NCI-H226 (cell line): ENCODE measurements around the gene MBOAT1.

Experiments used
- DNase-seq: peaks from one replicate; pipeline ENCODE4 v3.0.0-alpha.2; 2015

MBOAT1 gene

GRCh38 chr6:20129290-20130088, 82.8 kb downstream of the MBOAT1 start:
- DNase-seq, result no peak

DNA sequence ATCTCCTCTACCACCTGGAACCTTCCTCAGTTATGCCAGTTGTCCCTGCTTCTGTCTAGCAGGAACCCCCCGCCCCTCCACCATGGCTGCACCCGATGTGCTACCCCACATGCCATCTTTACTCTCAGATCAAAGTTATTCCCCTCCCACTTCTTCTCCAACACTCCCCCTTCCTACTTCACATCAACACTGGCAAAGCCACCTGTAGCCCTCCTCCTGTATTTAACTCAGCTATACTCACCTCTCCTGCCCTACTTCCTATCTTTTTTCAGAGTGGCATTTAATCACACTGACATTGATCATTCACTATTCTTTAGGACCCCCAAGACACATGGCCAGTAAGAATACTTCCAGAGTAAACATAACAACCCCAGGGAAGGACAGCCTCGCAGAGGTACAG, 84.3 kb downstream of the MBOAT1 start:
- no peak for DNase-seq

DNA sequence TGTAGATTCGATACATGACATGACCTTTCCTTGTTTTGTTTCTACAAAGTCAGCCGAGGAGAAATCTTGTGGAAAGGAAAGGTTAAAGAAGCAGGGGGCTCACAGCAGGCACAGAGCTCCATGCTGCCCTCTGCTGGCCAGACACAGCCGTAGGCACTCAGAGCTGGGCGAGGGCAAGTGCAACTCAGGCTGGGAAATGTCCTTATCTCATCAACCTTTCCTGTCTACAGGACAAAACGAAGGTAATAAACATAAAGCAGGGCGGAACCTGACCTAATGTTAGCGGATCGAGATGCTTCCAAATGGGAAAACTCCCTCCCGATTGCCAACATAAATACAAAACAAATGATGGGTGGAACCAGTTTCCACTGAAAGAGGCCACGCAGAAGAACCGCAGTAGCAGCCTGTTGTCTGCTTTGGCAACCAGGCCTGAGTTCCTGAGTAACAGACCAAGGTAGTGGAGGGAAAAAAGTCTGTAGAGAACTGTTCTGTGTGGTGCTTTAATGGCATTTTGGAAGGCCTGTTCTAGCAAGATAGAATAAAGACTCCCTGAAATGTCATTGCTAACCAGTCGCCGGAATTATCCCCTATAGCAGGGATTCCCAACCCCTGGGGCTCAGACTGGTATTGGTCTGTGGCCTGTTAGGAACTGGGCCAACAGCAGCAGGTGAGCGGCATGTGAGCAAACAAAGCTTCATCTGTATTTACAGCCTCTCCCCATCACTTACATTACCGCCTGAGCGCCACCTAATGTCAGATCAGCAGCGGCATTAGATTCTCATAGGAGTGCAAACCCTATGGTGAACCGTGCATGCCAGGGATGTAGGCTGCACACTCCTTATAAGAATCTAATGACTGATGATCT, 85.2 kb downstream of the MBOAT1 start:
- peak; percentile 48 for DNase-seq

GRCh38 chr6:20126102-20126752, 86.0 kb downstream of the MBOAT1 start:
- no peak for DNase-seq

GRCh38 chr6:20124545-20124944, 87.7 kb downstream of the MBOAT1 start:
- no peak for DNase-seq

DNA sequence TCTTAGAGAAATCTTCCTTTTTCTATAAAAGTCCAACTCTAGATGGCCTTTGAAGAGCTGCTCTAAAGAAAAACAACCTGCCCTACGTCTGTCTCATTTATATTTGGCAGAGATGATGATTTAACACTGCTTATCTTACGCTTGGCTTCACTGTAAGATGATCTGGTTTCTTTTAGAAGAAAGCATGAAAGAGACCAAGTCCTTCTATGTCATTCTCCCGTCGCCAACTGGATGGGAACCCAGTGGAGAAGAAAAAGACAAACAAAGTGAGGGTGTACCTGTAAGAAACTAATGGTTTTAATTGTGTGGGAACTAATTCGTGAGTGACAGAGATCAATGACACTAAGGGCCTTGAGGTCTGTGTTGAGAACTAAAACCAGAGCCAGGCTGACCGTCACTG, 92.8 kb downstream of the MBOAT1 start:
- DNase-seq, result no peak

- DNase-seq, result no peak
These were observed 93.4 kb downstream of the MBOAT1 start for GRCh38 chr6:20118892-20119291.

- peak; percentile 20 for DNase-seq
These were observed 94.8 kb downstream of the MBOAT1 start for GRCh38 chr6:20117474-20117873.

DNA sequence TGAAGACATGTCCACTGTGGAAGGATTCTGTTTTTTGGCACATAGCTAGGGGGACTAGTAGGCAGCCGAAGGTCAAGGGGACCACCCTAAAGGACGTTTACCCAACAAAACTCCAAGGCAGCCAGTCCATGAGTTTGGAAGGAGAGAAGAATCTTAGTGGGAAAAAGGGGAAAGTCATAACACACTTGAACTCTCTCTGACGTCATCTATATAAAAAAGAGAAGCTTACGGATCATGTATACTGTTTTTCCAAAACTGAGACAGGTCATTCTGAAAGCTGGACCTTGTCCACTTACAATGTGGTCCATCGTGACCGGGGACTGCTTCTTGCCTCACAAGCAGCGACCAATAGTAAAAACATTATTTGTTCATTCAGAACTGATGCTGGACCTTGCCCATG, 95.5 kb downstream of the MBOAT1 start:
- DNase-seq, result no peak

- no peak for DNase-seq
These were observed 96.9 kb downstream of the MBOAT1 start for GRCh38 chr6:20115246-20115980.

DNA sequence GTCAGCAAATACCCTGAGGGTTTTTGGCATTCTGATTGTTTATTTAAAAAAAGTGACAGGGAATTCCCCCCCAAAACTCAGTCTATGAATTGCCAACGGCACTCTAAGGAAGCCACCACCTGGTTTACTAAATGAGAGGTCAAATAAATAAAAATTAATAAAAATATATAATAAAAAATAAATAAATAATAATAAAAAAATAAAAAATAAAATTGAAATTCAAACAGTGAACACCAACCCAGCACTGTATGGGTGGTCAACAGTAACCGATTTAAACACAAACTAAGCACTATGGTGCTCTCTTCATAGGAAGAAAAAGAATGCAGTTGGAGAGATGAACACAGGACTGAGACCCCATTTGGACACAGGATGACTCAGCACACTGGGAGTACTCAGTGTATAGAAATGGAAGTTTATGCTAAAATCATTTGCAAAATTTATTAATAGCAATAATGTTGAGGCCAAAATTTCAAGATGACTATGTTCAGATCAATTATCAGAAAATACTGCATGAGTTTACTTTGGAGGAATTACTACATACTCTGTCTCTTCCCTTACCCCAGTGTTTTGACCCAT, 98.5 kb downstream of the MBOAT1 start:
- no peak for DNase-seq

- no peak for DNase-seq
These were observed 99.4 kb downstream of the MBOAT1 start for GRCh38 chr6:20112841-20113240.

DNA sequence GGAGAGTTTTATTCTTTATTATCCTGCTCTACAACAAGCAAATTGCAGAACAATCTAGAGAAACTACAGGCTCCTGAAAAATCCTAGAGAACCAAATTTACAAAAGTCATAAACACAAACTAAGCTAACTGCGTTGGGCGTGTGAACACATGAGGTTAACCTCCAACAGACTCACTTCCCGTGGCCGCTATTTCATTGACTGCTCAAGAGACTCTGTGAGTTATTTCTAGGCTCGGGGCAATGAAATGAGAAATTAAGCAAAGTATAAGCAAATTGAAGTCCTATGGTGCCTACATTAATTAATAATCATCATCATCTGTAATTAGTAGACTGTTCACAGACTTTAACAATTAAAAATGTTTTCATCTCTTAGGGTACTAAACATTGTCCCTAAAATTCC, 100.0 kb downstream of the MBOAT1 start:
- no peak for DNase-seq

GRCh38 chr6:20110478-20110877, 101.8 kb downstream of the MBOAT1 start:
- DNase-seq, result no peak

DNA sequence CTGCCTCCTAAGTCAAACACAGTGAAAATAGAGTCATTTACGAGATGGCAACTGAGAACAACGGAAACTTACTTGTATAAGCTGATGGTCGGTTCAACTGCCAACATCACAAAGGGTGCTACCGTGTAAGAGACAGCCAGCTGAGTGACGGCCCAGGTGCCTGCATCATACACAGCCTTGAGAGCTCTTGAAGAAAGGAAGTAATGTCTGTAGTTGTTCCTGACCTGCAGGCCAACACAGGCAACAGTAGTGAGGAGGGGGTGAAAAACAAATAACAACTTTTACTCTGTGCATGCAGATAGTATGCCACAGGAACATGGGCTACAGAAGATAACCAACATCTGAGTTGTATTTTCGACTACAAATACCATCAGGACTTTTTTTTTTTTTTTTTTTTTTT, 102.7 kb downstream of the MBOAT1 start:
- DNase-seq, result no peak

- DNase-seq, result no peak
These were observed 106.4 kb downstream of the MBOAT1 start for GRCh38 chr6:20105838-20106237.

DNA sequence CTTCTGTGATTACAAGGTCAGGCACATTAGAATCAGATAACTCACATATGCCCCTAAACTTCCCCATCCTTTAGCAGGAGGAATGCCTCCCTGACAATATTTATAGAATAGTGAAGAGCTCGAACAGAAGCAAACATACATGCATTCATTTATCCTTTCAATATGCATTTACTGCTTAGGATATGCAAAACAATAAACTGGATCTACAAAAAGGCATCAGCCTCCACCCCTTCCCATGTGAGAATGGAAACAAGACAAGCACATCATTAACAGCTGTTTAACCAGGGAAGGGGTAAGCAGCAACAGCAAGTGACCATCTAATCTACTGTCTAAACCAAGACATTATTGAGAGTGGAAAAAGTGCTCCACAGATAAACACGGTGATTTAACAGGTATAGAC, 107.6 kb downstream of the MBOAT1 start:
- DNase-seq, result no peak

DNA sequence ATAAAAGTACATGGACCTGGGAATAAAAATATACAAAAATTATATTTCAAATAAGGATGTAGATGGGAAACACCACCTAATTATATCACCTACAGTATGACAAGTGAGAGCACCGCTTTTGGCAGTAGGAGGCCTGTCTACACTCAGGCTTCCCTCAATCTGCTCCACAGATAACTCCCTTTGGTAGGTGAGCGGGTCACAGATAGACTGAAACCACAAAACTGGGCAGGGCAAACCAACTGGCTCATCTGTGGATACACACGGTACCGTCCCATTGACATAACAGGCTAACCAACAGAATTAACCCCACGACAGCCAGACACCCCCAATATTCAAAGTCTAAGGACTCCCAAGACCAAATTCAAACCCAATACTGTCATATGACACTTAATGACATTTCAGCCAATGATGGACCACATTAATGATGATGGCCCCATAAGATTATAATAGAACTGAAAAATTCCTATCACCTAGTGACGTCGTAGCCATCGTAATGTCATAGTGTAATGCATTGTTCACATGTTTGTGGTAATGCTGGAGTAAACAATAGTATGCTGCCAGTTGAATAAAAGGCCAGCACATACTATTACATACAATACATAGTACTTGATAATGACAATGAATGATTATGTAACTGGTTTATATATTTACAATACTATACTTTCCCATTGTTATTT, 109.7 kb downstream of the MBOAT1 start:
- no peak for DNase-seq

- no peak for DNase-seq
These were observed 113.1 kb downstream of the MBOAT1 start for GRCh38 chr6:20099156-20099555.

DNA sequence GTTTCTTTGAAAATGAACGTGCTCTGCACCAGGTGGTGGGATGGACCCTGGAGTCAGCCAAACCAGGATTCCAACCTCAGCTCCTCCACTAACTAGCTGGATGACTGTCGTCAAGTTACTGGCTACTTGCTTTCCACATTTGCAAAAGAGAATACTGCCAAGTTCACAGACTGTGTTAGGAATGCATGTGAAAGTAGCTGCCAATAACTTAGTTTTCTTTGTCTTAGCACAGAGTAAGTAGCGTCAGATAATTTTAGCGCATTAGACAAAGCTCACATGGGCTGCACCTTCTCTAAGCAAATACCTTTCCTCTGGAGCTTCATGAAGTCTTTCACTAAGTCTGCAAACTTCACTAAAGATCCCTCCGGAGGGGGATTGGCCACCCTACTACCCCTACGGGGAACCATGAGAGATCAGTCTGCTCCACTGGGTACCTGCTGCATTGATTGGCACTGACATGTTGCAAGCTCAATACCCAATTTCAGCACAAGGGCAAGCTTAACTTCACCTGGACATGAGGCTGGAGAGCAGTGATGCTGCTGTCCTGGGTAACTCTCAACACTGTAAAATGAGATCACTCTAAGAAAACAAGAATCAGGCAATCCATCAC, 113.9 kb downstream of the MBOAT1 start:
- DNase-seq, result no peak

DNA sequence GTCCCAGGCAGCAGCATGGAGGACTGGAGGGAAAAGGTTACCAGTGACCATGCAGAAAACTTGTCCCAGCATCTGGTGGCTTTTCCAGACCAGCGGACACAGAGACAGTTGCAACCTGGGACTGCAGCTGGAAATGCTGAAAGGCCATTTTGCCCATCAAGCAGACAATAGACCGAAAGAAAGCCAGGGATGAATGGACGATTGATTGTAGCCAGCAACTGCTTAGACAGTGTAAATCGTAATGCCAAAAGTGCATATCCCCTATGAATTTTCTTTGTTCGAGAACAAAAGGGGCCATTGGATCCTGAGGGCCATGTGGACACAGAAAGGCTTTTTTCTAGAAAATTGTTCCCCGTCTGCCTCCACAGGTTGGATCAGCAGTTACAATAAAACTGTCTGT, 115.7 kb downstream of the MBOAT1 start:
- no peak for DNase-seq

- DNase-seq, result no peak
These were observed 116.8 kb downstream of the MBOAT1 start for GRCh38 chr6:20095436-20095835.
